ENCODE measurements around the gene ZNRF3.

The ZNRF3 gene

GRCh38 chr22:28949788-28950187, 66.4 kb downstream of the ZNRF3 start:
- H3K27ac ChIP-seq: no peak overlapping the region

DNA sequence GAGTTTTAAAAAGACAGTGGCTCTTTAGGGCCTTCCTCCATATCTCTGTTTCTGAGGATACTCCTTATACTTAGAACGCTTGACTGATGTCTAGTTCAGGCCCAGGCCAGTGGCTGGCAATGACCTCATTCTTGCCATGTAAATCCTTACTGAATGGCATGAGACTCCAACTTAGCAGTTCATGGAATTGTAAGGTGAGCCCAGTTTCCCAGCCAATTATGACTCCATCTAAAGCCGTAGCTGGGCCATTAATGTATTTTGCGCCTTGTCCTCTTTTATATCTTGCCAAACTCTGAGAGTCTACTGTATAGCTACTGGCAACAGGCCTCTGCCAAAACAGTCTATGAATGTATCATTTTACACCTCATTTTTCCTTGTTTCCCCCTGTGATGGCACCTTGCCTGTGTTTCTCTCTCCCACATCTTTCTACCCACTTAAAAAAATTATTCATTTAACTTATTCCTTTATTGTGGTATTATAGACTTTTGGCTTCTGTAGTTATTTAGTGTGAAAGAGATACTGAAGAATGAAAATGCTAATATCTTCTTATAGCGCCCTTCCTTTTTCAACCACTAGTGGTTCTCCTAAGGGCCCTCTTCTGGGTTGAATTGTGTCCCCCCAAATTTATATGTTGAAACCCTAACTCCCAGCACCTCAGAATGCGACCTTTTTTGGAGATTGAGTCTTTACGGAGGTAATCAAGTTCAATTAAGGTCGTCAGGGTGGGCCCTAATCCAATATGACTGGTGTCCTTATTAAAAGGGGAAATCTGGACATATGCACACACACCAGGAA, 67.4 kb downstream of the ZNRF3 start:
- TF ChIP-seq ZFX (IDR thresholded peaks at IDR 0.05; ENCODE audit: borderline replicate concordance) (no peak), CTCF (IDR thresholded peaks at IDR 0.05) (no peak)
- no peak overlapping the region for H3K27ac ChIP-seq

More at GRCh38 chr22:28949788-28950187, 66.4 kb downstream of the ZNRF3 start:
- no peak for TF ChIP-seq ZFX (IDR thresholded peaks at IDR 0.05; ENCODE audit: borderline replicate concordance)
- no peak for TF ChIP-seq CTCF (IDR thresholded peaks at IDR 0.05)

GRCh38 chr22:28951530-28951929, 68.2 kb downstream of the ZNRF3 start:
- no peak overlapping the region for H3K27ac ChIP-seq
- TF ChIP-seq CTCF (IDR thresholded peaks at IDR 0.05): no peak
- TF ChIP-seq ZFX (IDR thresholded peaks at IDR 0.05; ENCODE audit: borderline replicate concordance): no peak

DNA sequence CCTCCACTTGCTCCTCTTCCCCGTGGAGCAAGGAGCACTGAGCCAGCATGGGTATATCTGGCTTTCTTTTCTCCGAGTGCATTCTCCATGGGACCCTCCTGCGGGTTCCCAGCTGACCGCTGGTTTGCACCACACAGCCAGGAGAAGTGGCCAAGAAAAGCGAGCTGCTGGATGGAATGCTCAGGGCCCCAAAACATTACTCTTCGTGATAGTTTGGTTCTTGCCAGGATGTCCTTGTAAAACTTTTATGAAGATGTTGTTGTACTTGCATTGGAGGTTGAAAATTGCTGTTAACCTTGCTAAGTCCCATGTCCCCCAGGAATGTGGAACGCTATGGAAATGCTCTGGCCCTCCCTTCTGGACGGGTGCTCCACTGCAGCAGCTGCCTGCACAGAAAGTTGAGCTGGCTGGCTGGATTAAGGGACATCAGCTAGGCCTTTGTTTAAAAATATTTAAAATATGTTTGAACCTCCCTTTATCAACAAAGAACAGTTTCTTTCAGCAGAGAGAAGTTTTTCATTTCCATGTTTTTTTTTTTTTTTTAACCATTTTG, 68.7 kb downstream of the ZNRF3 start:
- H3K27ac ChIP-seq: no peak overlapping the region
- TF ChIP-seq CTCF (IDR thresholded peaks at IDR 0.05): no peak
- TF ChIP-seq ZFX (IDR thresholded peaks at IDR 0.05; ENCODE audit: borderline replicate concordance): no peak

DNA sequence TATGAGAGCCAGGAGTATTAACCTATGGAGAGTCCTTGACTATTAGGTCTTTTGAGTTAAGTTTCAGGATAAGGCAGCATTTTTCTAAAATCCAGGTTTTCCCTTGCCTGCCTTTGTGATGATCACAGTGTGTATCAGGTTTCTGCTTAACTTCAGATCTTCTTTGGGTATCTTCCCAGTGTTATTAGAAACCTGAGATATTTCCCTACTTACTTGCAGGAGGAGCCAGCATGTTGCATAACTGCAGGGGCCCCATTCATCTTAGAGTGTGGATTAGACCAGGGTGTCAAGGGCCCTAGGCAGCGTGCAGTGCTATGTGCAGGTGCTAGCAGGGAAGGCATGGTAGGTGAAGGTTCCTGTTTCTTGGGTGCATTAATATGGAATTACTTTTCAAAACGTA, 69.5 kb downstream of the ZNRF3 start:
- TF ChIP-seq CTCF (IDR thresholded peaks at IDR 0.05): no peak
- TF ChIP-seq ZFX (IDR thresholded peaks at IDR 0.05; ENCODE audit: borderline replicate concordance): no peak
- no peak overlapping the region for H3K27ac ChIP-seq

- no peak for TF ChIP-seq CTCF (IDR thresholded peaks at IDR 0.05)
- TF ChIP-seq ZFX (IDR thresholded peaks at IDR 0.05; ENCODE audit: borderline replicate concordance): no peak
- no peak overlapping the region for H3K27ac ChIP-seq
Measured at GRCh38 chr22:28953403-28953802, 70.0 kb downstream of the ZNRF3 start.
